Measurements from ENCODE around the gene AKT1.
"Not testable (repeated sequence)": the region's sequence is repeated elsewhere in the genome, so short reads cannot be mapped to it uniquely, and the experiment has no call there.

The AKT1 gene

DNA sequence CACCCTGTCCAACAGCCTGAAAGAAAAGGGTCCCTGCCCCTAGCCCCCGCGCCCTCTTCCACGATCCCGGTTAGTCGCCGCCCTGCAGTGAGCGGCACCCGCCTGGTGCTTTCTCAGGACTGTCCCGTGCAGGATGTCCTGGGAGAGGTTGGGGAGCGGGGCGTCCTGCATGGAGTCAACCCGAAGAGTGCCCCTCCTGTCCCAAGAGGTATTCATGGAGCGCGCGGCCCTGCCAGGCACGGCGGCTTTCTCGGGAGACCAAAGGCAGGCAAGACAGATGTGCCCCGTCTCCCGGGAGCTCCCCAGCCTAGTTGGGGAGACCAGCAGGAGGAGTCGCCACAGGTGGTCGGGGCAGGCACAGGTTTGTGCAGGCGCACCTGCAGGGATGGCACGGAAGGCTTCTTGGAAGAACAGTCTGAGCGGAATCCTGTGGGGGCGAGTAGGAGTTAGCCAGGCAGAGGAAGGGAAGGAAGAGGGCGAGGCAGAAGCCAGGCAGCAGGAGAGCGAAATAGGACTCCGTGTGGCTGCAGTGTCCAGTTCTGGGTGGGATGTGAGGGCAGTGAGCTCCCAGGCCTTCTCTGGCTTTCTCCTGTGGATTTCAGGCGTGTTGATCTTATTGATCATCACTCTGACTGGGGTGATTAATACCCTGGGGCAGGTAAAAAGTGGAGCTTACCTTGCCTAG is 41.9 kb downstream of the AKT1 start:
- no peak for DNase-seq (ENCODE audit: low spot score)

- peak; percentile 100 for DNase-seq (ENCODE audit: low spot score)
Observed at GRCh38 chr14:104752735-104753527, 42.6 kb downstream of the AKT1 start, which contains the start of gene SIVA1. Gene SIVA1 (plus strand): TSS chr14:104753147. CDS start chr14:104753202, 55 bp downstream.

- no peak for DNase-seq (ENCODE audit: low spot score)
Observed at GRCh38 chr14:104752423-104752734, 43.2 kb downstream of the AKT1 start.

GRCh38 chr14:104751539-104752422 is 43.8 kb downstream of the AKT1 start:
- DNase-seq (ENCODE audit: low spot score) = no peak

DNA sequence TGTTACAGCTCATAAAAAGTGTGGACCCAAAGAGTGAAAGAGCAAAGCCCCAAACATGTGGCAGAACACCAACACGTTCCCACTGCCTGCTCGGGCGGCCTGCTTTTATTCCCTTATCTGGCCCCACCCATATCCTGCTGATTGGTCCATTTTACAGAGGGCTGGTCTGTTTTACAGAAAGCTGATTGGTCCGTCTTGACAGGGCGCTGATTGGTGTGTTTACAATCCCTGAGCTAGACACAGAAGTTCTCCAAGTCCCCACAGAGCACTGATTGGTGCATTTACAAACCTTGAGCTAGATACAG is 44.8 kb downstream of the AKT1 start:
- not testable (repeated sequence) for DNase-seq (ENCODE audit: low spot score)

- no peak for DNase-seq (ENCODE audit: low spot score)
Observed at GRCh38 chr14:104750056-104750752, 45.3 kb downstream of the AKT1 start.

GRCh38 chr14:104749111-104749649 is 46.4 kb downstream of the AKT1 start:
- peak; percentile 74 for DNase-seq (ENCODE audit: low spot score)

GRCh38 chr14:104747876-104748275 is 47.7 kb downstream of the AKT1 start:
- no peak for DNase-seq (ENCODE audit: low spot score)

GRCh38 chr14:104746934-104747481 is 48.5 kb downstream of the AKT1 start:
- peak; percentile 84 for DNase-seq (ENCODE audit: low spot score)

- DNase-seq (ENCODE audit: low spot score) = no peak
Observed at GRCh38 chr14:104746071-104746545, 49.4 kb downstream of the AKT1 start.

- DNase-seq (ENCODE audit: low spot score) = no peak
Observed at GRCh38 chr14:104745431-104745830, 50.1 kb downstream of the AKT1 start.

DNA sequence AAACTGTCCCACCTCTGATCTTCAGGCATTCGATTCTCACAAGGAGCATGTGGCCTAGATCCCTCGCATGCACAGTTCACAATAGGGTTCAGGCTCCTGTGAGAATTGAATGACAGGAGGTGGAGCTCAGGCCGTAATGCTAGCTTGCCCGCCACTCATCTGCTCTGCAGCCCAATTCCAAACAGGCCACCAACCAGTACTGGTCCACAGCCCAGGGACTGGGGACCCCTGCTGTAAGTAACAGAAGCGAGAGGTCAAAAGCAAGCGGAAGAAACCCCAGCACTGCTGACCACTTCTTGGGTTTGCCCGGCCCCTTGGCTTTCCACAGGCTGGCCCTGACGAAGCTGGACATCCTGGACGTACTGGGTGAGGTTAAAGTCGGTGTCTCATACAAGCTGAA is 51.1 kb downstream of the AKT1 start:
- no peak for DNase-seq (ENCODE audit: low spot score)

DNA sequence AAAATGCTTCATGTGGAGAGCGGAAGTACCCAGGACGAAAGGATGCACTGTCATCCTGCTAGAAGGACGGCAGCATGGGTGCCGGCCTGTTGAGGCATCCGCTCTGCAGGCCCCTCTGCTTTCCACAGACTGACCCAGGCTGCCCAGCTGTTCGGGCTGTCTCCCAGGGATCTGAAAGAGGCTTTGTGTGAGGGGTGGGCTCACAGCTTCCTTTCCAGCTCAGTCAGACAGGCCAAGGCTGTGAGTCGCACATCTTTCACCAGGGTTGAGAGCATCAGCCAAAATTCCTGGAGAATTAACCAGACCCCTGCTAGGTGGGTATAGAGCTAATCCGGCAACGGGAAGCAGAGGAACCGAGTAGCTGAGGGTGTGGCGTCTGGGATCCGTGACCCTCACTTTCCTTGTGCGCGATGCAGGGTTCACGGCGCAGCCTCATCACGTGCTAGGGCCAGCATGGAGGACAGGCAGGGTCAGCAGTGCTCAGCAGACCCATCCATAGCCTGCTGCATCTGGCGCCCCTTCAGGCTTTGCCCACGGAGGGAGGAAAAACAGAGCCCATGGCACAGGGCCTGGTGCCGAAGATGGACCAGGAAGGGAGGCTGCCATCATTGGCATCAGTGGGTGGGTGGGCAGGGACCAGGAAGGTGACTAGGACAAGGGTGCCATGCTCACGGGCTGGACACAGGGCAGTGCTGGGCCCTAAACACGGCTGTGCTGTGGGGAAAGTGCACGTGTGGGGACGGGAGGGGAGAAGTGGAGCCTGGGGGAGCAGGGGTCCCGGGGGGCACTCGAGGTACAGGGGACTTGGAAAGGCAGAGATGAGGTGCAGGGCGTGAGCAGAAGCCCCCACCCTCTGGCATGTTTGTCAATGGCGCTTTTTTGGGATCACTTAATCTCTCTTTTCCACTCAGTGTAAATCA is 51.8 kb downstream of the AKT1 start:
- peak; percentile 62 for DNase-seq (ENCODE audit: low spot score)

DNA sequence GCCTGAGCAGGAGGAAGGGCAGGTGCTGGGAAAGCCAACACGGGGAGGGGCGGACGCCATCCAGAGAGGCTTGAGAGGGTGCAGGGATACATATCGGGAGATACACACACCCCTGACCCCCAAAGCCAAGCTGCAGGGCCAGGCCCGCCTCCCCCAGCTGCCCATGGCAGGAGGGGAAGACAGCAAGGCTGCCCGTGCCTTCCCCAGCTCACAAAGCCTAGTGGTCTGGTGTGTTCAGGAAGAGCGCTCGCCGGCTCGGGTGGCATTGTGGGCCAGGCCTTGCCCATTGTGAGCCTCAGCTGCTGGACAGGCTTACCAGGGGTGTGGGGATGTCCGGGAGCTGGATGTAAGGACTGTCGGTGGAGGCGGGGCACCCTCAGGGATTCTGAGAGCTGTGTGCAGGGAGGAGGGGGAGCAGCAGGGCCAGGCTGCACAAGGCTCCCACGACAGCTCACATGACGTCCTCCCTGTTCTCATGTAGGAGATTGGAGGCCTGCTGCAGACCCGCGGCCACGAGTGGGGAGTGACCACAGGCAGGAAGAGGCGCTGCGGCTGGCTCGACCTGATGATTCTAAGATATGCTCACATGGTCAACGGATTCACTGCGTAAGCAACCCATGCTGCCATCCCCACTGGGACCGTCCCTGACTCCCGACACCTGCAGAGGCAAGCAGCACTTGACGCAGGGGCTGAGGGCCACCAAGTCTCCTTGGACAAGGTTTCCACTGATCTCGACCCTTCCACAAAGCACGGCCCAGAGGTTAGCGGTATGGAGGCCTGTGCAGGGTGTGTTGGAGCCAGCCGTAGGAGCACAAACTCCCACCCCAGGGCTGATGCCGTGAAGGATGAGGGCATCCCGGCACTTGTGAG is 52.7 kb downstream of the AKT1 start:
- DNase-seq (ENCODE audit: low spot score) = no peak

DNA sequence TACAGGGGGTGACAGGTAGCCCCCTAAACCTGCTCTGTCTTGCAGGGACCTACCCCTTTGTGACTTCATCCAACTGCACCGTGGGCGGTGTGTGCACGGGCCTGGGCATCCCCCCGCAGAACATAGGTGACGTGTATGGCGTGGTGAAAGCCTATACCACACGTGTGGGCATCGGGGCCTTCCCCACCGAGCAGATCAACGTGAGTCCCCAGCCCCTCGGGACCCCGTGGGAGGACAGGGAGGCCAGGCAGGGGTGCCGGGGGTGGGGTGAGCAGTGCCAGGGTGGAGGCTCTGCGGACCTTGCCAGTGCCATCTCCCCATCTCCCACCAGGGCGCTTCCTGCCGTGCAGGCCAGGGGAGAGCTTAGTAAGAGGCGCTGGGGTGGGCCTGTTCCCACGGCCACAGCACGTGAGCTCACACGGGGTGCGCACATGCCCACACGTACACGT is 53.7 kb downstream of the AKT1 start:
- no peak for DNase-seq (ENCODE audit: low spot score)

DNA sequence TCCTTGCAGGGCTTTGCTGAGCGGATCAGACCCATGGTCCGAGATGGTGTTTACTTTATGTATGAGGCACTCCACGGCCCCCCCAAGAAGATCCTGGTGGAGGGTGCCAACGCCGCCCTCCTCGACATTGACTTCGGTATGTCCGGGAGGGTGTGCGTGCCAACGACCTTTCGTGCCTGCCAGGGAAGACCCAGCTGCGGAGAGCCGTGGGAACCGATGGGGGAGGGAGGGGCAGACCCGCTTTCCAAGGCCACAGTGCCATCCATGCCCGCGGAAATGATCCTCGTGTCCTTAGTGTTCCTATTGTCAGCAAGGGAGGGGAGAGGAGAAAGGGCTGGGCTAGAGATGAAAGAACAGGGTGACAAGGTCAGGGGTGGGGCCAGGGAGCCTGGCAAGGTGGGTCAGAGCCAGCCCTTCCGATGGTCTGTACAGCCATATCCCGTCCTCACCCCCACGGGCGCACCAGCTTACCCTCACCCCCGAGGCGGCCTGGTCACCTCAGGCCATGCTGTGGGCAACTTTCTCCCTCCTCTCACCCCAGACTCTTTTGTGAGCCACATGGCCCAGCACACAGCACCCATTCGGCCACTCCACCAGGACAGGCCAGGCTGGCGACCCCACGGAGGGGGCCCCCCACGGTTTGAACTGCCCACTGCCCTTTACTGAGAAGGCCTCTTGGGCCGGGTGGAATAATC is 54.3 kb downstream of the AKT1 start:
- no peak for DNase-seq (ENCODE audit: low spot score)

DNA sequence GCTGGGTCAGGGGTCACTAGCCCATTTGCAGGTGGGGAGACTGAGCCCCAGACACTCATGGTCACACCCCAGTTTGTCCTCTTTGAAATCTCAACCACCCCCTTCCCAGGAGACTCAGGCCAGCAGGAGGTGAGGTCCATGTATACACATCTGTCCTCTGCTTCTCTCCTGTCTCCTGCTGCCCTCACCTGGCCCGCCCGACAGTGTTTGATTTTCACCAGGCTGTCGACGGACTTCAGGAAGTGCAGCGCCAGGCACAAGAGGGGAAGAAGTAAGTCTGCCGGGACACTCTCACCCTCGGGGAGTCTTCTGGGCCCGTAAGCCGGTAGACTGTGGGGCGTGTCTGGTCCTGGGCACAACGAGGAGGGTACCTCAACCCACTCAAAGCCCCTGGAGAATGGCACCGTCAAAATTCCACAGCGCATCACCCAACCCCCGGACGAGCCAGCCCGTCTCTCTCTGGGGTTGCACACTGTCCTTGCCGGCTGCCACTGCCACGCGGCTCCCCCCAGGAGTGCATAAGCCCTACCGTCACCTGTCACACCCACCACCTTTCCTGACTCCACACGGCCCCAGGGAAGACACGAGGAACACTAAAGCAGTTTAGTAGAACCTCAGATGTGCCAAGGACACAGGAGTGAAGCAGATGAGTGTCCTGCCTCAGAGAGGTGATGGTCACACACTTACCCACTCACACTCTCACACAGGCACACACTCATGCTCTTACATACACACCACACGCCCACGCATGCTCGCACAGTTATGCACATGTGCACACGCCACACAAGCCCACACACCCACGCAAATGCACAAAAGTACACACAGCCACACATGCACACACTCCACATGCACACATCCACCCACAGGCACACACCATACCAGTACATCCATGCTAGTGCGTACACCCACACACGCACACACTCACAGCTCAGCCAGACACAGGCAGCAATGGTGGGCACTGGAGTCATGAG is 55.7 kb downstream of the AKT1 start:
- no peak for DNase-seq (ENCODE audit: low spot score)
